HG03139 (cell line): ENCODE data around the gene HAP1.

ENCODE experiments used
- ATAC-seq: cut with Tn5 transposase; IDR thresholded peaks from one replicate; pipeline ENCODE4 v1.9.1; 2021; ENCODE audit not compliant: unreplicated experiment

Gene HAP1

GRCh38 chr17:41766135-41766534 lies 31.7 kb upstream of the HAP1 start:
- ATAC-seq, result no peak

GRCh38 chr17:41763327-41763726 lies 28.9 kb upstream of the HAP1 start:
- no peak for ATAC-seq

- ATAC-seq, result no peak
Measured at GRCh38 chr17:41762841-41763240, 28.4 kb upstream of the HAP1 start.

DNA sequence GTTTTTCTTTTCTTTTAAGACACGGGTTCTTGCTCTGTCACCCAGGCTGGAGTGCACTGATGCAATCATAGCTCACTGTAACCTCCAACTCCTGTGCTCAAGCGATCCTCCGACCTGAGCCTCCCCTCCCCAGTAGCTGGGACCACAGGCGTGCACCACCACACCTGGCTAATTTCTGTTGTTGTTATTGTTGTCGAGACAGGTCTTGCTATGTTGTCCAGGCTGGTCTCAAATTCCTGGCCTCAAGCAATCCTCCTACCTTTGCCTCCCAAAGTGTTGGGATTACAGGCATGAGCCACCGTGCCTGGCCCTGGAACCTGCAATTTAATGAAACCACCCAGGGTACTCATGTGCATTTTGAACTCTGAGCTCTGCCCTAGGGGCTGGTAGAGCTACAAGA lies 27.9 kb upstream of the HAP1 start:
- no peak for ATAC-seq

DNA sequence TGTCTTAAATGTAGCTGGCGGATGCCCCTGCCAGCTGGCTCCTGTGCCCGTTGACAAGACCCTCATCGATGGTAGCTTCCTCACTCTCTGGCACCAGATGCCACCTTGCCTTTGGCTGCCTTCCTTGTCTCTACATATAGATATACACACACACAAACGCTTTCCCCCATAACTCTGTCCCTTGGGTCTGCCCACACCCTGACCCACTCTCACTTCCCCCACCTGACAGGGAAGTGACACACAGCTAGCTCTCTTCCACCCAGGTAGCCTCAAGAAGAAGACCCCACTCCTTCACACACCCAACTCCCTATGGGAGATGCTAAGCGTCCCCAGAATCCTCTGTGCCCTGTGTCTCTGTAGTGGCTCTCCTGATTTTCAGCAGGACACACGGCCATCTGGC lies 26.4 kb upstream of the HAP1 start:
- no peak for ATAC-seq

- no peak for ATAC-seq
Measured at GRCh38 chr17:41758601-41759000, 24.2 kb upstream of the HAP1 start.

DNA sequence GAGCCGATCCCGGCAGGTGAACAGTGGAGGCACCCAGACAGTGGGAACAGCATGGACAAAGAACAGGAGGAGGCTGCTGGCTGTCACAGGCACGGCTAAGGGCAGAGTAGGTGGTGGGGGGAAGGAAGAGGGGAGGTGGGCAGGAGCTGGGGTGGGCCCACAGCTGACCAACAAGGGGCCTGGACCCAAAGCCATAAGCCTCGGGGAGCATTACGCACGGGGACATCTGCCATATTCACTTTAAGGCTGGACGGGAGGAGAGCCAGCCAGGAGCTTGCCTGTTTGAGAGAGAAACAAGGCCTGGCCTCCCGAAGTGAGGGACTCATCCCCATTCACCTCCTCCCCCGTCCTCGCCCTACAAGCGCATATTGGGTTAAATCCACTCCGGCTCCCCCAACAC lies 19.6 kb upstream of the HAP1 start:
- no peak for ATAC-seq

DNA sequence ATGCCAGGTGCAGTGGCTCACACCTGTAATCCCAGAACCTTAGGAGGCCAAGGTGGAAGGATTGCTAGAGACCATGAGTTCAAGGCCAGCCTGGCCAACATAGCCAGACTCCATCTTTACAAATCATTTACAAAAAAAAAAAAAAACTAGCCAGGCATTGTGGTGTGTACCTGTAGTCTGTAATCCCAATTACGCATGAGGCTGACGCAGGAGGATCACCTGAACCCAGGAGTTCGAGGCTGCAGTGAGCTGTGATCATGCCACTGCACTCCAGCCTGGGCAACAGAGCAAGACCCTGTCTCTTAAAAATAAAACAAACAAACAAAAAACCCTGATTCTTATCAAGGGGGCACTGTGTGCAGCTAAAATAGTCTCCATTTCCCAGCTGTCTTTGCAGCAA lies 16.8 kb upstream of the HAP1 start:
- no peak for ATAC-seq

- no peak for ATAC-seq
Measured at GRCh38 chr17:41750862-41751261, 16.4 kb upstream of the HAP1 start.

GRCh38 chr17:41748275-41748674 lies 13.8 kb upstream of the HAP1 start:
- no peak for ATAC-seq

DNA sequence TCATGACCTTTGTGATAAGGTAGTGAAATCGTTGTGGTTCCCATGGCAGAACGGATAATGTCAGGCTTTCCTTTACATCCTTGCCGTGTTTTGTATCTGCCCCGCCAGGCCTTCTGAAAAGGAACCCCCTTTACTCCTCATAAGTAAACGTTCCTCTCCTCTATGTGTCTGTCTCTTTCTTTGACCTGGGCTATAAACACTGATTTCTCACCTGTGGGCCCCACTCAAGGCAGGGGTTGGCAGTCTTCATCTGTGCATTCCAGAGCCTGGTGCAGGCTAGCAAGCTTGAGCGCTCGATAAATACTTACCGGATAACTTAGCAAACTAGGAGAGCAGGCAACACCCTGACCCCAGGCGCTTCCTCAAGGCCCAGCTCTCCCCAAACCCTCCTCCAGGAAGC lies 7.3 kb upstream of the HAP1 start:
- no peak for ATAC-seq

DNA sequence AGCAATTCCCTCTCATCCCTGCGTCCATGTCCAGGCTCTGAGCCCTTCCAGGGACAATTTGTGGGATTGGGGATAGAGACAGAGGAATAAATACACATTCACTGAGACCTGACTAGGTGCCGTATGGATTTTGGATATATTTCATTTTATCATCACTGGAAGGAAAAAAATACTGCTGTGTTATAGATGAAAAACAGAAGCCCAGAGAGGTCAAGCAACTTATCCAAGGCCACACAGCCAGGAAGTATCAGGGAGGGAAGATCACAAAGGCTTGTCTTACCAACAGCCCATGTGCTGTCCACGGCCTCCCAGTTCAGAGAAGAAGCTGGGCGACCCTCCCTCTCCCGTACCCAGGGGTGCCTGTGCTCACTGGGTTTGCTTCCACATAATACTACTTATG lies 6.1 kb upstream of the HAP1 start:
- ATAC-seq, result no peak

- ATAC-seq, result no peak
Measured at GRCh38 chr17:41739661-41740352, 5.4 kb upstream of the HAP1 start.

DNA sequence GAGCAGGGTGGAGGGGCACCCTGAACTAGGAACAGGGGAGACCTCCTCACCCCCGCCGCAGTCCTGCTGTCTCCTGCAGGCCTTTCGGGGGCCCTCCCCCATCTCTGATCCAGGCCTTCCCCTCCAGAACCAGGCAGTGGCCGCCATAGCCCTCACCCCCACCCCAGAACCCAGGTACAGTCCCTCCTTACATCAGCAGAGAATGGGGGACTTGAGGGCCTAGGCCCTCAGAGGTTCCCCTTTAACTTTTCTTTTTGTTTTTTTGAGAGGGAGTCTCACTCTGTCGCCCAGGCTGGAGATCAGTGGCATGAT lies 4.3 kb upstream of the HAP1 start:
- no peak for ATAC-seq

GRCh38 chr17:41738077-41738800 lies 3.8 kb upstream of the HAP1 start:
- no peak for ATAC-seq

- no peak for ATAC-seq
Measured at GRCh38 chr17:41737680-41738023, 3.2 kb upstream of the HAP1 start.

GRCh38 chr17:41736983-41737679 lies 2.7 kb upstream of the HAP1 start:
- ATAC-seq, result no peak

DNA sequence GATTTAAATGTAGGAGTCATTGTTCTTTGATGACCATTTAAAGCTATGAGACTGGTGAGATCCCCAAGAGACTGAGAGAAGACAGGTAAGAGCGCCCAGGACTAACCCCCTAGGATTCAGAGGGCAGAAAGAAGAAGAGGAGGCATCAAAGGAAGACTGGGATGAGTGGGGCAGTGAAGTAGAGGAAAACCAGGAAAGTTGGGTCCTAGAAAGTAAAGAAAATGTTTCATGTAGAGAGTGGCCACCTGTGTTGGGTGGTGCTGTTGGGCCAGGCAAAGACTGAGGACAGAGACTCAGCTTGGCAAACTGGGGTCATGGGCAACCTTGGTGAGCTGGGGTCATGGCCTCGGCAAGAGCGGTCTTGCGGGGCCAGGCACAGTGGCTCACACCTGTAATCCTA lies 1.3 kb upstream of the HAP1 start:
- ATAC-seq, result no peak

DNA sequence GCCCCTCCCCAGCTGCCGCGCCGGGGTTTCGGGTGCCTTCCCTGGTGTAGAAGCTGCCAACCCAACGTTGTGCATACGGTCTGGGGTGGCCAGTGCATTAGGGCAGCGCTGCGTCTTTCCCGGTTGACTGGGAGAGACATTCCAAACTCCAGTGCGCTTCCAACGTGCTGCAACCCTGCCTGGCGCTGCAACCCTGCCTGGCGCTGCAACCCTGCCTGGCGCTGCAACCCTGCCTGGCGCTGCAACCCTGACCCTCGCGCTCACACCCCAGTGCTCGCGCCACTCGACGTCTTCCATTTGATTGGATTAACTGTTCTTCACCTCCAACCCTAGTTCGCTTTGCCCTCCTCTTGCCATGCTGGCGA lies 488 bp upstream of the HAP1 start:
- no peak for ATAC-seq

DNA sequence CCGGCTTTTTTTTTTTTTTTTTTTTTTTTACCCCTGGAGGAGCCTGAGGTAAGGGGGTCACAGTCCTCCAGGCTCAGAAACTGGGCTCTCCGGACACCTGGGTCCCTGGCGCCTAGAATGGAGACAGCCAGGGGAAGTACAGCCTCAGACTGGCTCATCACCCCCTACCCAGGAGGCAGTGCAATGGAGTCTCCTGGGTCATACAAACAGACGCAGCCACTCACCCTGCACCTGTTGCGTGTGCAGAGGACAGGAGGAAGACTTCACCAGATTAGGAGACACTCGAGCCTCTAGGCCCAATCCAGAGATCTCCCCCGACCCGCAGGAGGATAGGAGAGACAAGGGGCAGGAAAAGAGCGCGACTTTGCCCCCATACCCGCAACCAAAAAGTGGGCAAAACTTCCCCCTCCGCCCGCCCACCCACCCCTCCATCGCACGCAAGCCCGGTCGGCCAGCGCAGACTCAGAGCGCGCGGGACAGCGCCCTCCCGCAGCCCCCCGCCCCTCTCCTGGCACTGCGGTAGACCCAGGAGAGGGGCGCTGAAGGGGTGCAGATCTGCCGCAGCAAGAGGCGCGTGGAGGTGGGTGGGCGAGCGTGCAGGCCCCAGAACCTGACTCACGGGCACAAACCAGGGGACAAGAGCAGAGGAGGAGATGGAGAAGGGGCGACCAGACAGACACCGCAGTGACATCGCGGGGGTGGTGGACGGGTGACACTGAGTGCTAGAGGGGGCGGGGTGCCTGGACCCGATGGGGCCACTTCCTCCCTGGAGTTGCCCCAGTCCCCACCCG lies 900 bp downstream of the HAP1 start:
- no peak for ATAC-seq

DNA sequence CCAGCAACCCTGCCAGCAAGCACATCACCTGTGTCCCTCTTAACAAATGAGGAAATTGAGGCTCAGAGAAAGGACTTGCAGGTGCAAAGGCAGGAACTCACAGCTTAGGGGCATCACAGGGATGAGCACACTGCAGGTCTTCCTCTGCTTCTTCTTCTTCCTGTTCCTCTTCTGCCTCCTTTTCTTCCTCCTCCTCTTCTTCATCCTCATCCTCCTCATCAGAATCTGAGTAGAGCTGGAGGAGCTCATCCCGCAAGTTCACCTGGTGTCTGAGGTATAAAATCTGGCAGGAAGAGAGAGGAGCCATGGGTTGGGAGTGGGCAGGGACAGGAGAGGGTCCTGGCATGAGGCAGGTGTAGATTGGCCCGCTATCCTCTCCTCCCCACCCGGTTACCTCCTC lies 2.6 kb downstream of the HAP1 start:
- ATAC-seq, result no peak

GRCh38 chr17:41730479-41730878 lies 4.0 kb downstream of the HAP1 start:
- ATAC-seq, result no peak
